ENCODE data around the gene CTNNA2.

DNA sequence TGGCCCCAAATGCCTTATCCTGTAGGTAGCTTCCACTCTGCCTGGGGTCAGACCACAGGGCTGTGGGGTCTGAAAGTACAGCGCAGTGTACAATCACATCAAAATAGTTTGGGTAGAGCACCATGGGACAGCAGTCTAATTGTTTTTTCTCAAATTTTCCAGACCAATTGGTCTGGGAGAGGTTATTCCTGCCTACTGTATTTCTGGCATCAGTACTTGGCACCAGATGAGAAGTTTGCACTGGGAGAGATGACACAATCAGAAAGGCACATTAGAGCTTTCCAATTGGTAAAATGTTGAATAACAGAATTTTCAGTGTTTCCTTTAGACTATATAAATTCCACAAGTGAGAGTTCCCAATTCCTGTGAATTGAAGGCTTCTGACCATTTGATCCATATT, 822.6 kb downstream of the CTNNA2 start:
- TF ChIP-seq CTCF (conservative IDR thresholded peaks at IDR 0.05 in 1 of 2, IDR thresholded peaks at IDR 0.05 in 1 of 2; ENCODE audit: extremely low read depth in 1 of 2, insufficient read depth in 1 of 2, low read depth in 1 of 2, low read length in 2 of 2) (no peak), EZH2 (IDR thresholded peaks at IDR 0.05; ENCODE audit: borderline replicate concordance, low read length) (no peak)

Measured in mammary epithelial cell (primary cell).